GM12872 (cell line): ENCODE measurements around the gene PNPLA7.

Source experiments
- CTCF ChIP-seq: IDR thresholded peaks from 3 replicates; pipeline ENCODE4 v1.5.1; 2011; ENCODE audit warnings: low read depth, mild to moderate bottlenecking, low read length, moderate library complexity; ENCODE audit not compliant: insufficient read depth

Gene PNPLA7

GRCh38 chr9:137454597-137455358, 95.4 kb downstream of the PNPLA7 start:
- TF ChIP-seq CTCF, result no peak

DNA sequence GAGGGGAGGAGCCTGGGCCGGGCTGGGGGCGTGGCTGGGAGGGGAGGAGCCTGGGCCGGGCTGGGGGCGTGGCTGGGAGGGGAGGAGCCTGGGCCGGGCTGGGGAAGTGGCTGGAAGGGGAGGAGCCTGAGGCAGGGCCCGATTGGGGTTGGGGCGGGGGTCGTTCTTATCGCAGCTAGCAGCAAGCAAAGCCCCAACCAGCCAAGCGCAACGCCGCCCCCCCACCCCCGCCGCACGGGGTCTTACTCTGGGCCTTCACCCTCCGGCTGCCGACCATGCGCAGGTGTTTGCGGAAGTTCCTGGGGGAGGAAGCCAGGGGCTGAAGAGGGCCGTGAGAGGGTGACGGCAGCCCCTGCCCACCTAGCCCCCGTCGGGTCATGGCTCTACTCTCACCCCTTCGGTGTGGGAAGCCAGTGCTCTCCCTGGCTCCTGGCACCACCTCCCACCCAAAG, 96.0 kb downstream of the PNPLA7 start:
- no peak for TF ChIP-seq CTCF

DNA sequence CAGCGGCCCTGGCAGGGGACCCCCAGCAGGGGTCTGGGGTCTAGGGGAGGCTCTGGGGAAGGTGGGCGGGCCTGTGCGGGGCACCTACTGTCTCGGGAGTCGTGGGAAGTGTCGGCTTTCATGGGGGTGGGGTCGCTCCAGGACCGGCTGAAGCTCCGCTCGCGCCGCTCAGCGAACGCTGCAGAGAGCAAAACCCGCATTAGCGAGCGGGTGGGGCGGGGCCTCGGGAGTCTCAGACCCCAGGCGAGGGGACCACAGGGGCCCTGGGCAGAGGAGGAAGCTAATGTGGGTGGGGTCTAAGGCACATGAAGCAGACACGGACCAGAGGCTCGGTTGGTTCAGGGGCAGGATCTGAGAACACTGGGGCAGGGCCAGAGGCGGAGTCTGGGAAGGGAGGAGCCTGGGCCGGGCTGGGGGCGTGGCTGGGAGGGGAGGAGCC, 96.5 kb downstream of the PNPLA7 start:
- no peak for TF ChIP-seq CTCF

GRCh38 chr9:137452761-137453642, 97.2 kb downstream of the PNPLA7 start:
- no peak for TF ChIP-seq CTCF

GRCh38 chr9:137452006-137452760, 98.0 kb downstream of the PNPLA7 start:
- no peak for TF ChIP-seq CTCF

- no peak for TF ChIP-seq CTCF
Measured at GRCh38 chr9:137449931-137450538, 100.2 kb downstream of the PNPLA7 start.
